22Rv1 (cell line): ENCODE results near the gene TSPYL1.

Experiments used
- ZFX ChIP-seq: fragments of 450-650 bp; IDR thresholded peaks from 2 replicates; pipeline ENCODE4 v1.6.1; 2017; ENCODE audit warnings: antibody characterized with exemption, borderline replicate concordance
- TF ChIP-seq, protein P1 (sequence below): fragments of 450-650 bp; IDR thresholded peaks from 2 replicates; pipeline ENCODE4 v1.5.1; 2017; ENCODE audit warnings: mild to moderate bottlenecking

DNA sequence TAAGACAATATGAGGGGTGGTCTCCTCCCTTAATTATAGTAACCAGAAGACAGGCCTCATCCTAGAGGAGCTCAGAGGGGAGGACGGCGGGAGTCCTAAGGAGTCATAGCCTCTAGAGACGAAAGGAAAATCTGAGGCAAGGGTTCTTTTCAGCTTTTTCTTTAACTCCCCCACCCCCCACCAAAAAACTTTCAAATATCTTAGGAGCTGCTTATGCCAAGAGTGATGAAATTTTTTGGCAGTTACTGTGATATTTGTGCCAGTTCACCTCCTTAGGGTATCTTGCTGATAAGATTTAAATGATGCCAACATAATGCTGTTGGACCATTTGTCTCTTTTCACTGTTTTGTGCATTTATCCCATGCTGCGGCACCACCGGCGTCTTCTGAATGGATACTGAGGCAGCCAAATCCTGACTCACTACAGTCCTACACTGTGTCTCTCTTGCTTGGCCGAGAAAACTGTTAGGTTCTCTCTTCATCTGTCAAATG is 46.5 kb upstream of the TSPYL1 start:
- TF ChIP-seq, protein P1, sequence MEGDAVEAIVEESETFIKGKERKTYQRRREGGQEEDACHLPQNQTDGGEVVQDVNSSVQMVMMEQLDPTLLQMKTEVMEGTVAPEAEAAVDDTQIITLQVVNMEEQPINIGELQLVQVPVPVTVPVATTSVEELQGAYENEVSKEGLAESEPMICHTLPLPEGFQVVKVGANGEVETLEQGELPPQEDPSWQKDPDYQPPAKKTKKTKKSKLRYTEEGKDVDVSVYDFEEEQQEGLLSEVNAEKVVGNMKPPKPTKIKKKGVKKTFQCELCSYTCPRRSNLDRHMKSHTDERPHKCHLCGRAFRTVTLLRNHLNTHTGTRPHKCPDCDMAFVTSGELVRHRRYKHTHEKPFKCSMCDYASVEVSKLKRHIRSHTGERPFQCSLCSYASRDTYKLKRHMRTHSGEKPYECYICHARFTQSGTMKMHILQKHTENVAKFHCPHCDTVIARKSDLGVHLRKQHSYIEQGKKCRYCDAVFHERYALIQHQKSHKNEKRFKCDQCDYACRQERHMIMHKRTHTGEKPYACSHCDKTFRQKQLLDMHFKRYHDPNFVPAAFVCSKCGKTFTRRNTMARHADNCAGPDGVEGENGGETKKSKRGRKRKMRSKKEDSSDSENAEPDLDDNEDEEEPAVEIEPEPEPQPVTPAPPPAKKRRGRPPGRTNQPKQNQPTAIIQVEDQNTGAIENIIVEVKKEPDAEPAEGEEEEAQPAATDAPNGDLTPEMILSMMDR, result no peak
- no peak for TF ChIP-seq ZFX
